Measurements from ENCODE around the gene ST8SIA6.
A peak's percentile ranks its signal among the peaks of the same experiment; 100 is the strongest.

ST8SIA6 gene

GRCh38 chr10:17381502-17382142 lies 72.8 kb downstream of the ST8SIA6 start:
- no peak for DNase-seq (ENCODE audit: low spot score)
- in situ Hi-C loops (cut with MboI; ENCODE audit: low pct_unique_long_range_greater_than_20kb, low sequenced_read_pairs, unreplicated experiment): no loop called here
- TF ChIP-seq CTCF (IDR thresholded peaks at IDR 0.05; ENCODE audit: extremely low read depth, insufficient read depth, missing control alignments): no peak

DNA sequence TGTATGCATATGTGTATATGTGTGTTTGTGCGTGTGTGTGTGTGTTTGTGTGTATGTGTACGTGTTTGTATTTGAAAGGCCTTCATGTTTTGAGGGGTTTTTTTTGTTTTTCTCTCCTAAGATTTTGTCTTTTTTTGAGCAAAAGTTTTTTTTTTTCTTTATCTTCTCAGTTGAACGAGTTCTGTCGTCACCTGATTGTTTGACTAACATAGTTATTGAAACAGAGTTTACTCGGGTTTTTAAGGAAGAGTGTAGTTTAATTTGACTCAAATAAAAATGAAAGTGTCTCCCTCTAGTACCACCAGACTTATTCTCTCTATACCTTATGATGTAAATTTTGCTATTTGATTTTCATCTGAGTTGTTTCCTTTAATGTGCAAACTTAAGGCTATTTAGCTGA lies 73.5 kb downstream of the ST8SIA6 start:
- TF ChIP-seq CTCF (IDR thresholded peaks at IDR 0.05; ENCODE audit: extremely low read depth, insufficient read depth, missing control alignments): no peak
- in situ Hi-C loops (cut with MboI; ENCODE audit: low pct_unique_long_range_greater_than_20kb, low sequenced_read_pairs, unreplicated experiment): no loop called here
- DNase-seq (ENCODE audit: low spot score): no peak

DNA sequence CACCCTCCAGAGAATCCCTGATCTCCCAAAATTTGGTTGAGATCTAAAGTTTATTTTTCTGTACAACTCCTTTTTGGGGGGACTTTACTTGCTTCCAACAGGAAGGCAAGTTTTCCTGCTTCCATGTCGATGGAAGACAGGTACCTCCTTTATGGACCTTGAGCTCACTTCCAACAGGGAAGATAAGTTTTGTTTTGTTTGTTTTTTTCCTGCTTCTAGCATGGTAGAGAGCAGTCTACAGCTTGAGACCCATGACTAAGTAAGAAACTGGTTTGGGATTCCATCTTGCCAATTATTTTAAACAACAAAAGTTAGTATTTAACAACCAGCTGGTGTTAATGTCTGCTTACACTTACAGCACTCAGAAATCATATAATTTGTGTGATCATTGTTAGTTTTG lies 74.4 kb downstream of the ST8SIA6 start:
- no peak for TF ChIP-seq CTCF (IDR thresholded peaks at IDR 0.05; ENCODE audit: extremely low read depth, insufficient read depth, missing control alignments)
- in situ Hi-C loops (cut with MboI; ENCODE audit: low pct_unique_long_range_greater_than_20kb, low sequenced_read_pairs, unreplicated experiment): no loop called here
- DNase-seq (ENCODE audit: low spot score): no peak

- no peak for TF ChIP-seq CTCF (IDR thresholded peaks at IDR 0.05; ENCODE audit: extremely low read depth, insufficient read depth, missing control alignments)
- no peak for DNase-seq (ENCODE audit: low spot score)
- in situ Hi-C loops (cut with MboI; ENCODE audit: low pct_unique_long_range_greater_than_20kb, low sequenced_read_pairs, unreplicated experiment): no loop called here
Measured at GRCh38 chr10:17379151-17379690, 75.2 kb downstream of the ST8SIA6 start.

GRCh38 chr10:17375936-17376584 lies 78.3 kb downstream of the ST8SIA6 start:
- DNase-seq (ENCODE audit: low spot score): peak; percentile 13
- in situ Hi-C loops (cut with MboI; ENCODE audit: low pct_unique_long_range_greater_than_20kb, low sequenced_read_pairs, unreplicated experiment): no loop called here
- peak; percentile 66 for TF ChIP-seq CTCF (IDR thresholded peaks at IDR 0.05; ENCODE audit: extremely low read depth, insufficient read depth, missing control alignments)

DNA sequence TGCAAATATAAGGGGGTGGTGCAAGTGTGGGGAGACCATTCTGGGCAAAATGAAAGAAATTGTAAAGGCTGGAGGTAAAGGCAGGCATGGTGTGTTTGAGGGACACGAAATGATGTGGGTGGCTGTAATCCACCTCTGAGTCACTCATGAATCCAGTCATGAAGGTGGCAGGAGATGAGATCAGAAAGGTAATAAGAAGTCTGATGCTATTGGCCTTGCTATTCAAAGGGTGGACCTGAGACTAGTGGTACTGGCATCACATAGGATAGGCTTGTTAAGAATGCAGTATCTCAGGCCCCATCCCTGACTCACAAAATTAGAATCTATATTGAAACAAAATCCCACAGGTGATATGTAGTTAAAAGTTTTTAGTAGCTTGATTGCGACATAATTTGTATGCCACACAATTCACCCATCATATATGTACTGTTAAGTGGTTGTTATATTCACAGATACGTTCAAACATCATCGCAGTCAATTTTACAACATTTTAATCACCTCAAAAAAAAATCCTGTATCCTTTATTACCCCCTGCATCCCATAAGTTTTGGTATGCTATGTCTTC lies 85.6 kb downstream of the ST8SIA6 start:
- TF ChIP-seq CTCF (IDR thresholded peaks at IDR 0.05; ENCODE audit: extremely low read depth, insufficient read depth, missing control alignments): no peak
- DNase-seq (ENCODE audit: low spot score): no peak
- in situ Hi-C loops (cut with MboI; ENCODE audit: low pct_unique_long_range_greater_than_20kb, low sequenced_read_pairs, unreplicated experiment): no loop called here
